CD1c-positive myeloid dendritic cell (primary cell): ENCODE results near the gene GUCA1A.
"Not testable (repeated sequence)": the region's sequence is repeated elsewhere in the genome, so short reads cannot be mapped to it uniquely, and the experiment has no call there.

Experiments
- DNase-seq: peaks from one replicate; pipeline ENCODE4 v3.0.0-alpha.2; 2016; ENCODE audit errors: extremely low spot score

Gene GUCA1A

DNA sequence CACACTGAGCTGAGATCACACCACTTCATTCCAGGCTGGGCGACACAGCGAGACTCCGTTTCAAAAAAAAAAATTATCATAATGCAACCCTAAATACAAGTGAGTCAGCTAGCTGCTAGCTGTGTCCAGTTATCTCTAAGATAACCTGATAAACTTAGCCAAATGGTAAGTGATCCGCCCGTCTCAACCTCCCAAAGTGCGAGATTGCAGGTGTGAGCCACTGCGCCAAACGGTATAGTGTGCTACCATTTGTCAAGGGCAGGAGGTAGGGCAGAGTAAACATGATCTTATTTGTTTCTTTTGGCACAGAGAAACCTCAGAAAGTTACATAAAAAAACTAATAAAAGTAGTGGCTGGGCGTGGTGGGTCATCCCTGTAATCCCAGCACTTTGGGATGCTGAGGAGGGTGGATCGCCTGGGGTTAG, 26.0 kb upstream of the GUCA1A start:
- DNase-seq: no peak

DNA sequence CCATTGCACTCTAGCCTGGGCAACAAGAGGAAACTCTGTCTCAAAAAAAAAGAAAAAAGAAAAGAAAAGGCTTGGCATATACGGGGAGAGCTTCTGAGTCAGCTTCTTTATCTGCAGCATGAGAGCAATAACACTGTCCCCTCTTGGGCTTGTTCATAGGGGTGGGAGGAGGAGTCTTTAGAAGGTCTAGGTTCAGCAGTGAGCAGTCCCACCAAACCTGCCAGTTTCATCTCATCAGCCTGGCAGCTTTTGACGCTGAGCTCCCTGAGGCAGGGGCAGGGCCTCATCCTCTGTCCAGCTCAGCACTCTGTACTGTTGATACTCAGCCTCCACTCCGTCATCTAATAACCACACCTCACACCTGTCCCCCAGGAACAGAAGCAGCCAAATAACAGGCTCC, 25.1 kb upstream of the GUCA1A start:
- no peak for DNase-seq

DNA sequence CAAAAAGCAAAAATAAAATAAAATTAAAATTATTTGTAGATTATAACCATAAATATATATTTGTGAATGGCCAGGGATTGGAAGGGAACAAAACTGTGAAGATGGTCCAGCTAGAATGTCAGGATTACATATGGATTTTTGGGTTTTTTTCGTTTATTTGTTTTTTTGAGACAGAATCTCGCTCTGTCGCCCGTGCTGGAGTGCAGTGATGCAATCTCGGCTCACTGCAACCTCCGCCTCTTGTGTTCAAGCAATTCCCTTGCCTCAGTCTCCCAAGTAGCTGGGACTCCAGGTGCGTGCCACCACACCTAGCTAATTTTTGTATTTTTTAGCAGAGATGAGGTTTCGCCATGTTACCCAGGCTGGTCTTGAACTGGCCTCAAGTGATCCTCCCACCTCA, 22.9 kb upstream of the GUCA1A start:
- DNase-seq: no peak

GRCh38 chr6:42152024-42152423, 21.1 kb upstream of the GUCA1A start:
- DNase-seq: no peak

DNA sequence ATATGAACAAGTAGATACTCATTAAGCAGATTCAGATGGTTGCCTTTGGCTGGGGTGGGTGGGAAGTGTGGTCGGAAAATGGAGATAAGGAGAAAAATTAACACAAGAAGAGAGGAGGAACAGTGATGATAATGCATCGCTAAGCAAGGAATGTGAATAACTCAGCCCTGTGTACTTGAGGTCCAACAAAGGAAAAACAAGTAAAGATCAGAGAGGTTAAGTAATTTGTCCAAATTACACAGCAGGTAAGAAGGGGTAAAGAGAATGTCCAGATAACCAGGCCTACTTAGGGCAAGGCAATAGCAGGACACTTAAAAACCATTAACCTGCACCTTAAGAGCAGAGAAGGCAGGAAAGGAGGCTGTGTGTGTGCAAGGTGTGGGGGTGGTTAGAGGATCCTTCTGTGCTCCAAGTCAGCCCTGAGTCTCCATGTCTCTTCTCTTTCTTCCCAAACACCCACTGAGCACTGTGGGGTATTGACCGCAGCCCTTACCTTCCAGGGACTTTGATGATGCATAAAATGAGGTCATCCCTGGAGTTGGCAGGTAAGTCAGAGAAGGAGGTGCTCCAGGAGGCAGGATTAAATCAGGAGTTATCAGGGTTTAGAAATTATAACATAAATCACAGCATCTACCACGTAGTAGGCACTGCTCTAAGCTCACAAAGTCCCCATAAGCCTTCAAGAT, 20.5 kb upstream of the GUCA1A start:
- not testable (repeated sequence) for DNase-seq

DNA sequence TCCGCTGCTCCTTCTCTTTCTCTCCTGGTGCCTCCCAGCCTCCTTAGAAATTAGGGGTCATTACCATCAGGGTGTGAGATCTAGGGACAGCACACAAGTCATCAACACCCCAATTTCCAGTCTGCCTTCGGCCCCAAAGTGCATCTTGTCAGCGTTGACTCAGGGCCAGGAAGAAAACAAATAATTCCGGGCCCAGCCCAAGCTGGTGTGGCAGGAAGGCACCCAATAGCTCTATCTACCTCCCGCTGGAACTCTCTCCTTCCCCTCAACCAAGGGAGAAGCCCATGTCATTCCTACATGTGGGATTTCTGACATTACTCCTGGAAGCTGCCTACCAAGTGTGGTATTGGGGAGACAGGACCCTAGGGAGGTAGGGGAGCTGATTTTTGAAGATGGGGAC, 19.2 kb upstream of the GUCA1A start:
- no peak for DNase-seq

- no peak for DNase-seq
Measured at GRCh38 chr6:42154461-42155209, 18.5 kb upstream of the GUCA1A start.

DNA sequence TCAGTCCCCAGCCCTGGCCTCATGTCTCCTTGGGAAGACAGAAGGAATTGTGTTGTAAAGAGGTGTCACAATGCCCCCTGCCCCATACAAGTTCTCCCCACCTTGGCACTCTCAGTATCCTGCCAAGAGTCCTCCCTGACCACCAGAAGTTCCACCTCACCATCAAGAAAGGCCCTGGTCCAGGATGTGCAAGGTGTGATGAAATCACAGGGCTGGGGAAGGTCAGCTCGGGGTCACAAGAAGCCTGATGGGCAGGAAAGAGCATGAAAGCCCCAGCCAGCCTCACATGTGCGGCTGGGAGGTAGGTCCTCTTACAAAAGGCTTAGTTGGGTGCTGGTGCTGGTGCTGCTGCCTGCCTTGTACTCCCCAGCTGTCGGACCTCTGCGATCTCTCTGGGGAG, 17.9 kb upstream of the GUCA1A start:
- no peak for DNase-seq

GRCh38 chr6:42156638-42157037, 16.5 kb upstream of the GUCA1A start:
- no peak for DNase-seq

DNA sequence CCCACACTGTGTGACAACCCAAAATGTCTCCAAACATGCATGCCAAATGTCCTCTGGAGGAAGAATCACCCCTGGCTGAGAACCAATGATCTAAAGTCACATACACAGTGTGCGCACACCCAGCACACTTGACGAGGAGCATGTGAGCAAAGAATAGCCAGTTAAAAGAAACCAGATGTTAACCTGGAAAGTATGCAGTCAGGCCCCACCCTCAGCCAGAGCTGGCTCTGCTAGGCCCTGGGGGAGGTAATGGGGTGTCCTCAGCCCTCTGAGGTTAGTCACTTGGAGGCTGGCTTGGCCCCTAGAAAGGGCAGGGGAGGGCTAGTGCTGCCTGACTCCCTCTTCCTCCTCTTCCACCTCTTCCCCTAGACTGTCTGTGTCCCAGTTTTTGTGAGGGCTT, 15.2 kb upstream of the GUCA1A start:
- no peak for DNase-seq

GRCh38 chr6:42158631-42159030, 14.5 kb upstream of the GUCA1A start:
- DNase-seq: no peak

- DNase-seq: no peak
Measured at GRCh38 chr6:42159431-42160024, 13.6 kb upstream of the GUCA1A start.

- DNase-seq: no peak
Measured at GRCh38 chr6:42162384-42162783, 10.8 kb upstream of the GUCA1A start.

DNA sequence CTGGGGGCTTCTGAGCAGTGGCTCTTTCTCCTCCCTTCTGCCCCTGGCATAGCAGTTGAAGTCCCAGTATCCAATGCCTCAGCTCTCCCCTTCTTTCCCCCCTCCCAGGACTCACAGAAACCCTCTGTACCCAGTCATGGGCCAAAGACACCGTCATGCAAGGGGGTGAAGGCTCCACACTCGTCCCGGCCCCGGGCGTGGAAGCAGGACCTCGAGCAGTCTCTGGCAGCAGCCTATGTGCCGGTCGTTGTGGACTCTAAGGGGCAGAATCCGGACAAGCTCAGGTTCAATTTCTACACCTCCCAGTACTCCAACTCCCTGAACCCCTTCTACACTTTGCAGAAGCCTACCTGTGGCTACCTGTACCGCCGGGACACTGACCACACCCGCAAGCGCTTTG, 10.4 kb upstream of the GUCA1A start:
- no peak for DNase-seq

DNA sequence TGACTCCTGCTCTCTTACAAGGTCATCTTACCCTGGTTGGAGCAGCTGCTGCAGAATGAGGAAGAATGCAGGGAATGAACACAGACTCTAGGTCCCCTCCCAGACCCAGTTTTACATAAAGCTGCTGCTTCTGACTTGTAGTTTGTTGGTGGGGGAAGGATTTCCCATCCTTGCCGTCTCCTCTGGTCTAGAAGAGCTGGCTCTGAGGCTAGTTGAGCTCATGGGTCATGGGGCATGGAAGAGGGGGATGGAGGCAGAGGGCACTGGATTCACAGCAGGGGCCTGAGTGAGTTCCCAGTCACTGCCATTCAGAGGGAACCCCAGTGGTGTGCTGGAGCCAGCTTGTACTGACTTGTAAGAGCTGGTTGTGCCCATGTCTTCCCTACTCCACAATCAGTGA, 9.2 kb upstream of the GUCA1A start:
- peak; percentile 24 for DNase-seq

- no peak for DNase-seq
Measured at GRCh38 chr6:42165016-42165415, 8.1 kb upstream of the GUCA1A start.

- DNase-seq: peak; percentile 85
Measured at GRCh38 chr6:42166444-42167141, 6.6 kb upstream of the GUCA1A start.

- DNase-seq: no peak
Measured at GRCh38 chr6:42168650-42169049, 4.5 kb upstream of the GUCA1A start.

DNA sequence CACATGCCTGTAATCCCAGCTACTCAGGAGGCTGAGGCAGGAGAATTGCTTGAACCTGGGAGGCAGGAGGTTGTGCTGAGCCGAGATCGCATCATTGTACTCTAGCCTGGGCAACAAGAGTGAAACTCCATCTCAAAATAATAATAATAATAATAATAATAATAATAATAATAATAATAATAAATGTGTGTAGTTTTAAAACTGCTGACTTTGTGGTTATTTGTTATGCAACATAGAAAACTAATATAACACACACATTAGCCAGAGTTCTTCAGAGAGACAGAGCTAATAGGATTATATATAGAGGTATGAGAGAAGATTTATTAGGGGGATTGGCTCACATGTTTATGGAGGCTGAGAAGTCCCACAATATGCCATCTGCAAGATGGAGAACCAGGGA, 3.4 kb upstream of the GUCA1A start:
- not testable (repeated sequence) for DNase-seq

DNA sequence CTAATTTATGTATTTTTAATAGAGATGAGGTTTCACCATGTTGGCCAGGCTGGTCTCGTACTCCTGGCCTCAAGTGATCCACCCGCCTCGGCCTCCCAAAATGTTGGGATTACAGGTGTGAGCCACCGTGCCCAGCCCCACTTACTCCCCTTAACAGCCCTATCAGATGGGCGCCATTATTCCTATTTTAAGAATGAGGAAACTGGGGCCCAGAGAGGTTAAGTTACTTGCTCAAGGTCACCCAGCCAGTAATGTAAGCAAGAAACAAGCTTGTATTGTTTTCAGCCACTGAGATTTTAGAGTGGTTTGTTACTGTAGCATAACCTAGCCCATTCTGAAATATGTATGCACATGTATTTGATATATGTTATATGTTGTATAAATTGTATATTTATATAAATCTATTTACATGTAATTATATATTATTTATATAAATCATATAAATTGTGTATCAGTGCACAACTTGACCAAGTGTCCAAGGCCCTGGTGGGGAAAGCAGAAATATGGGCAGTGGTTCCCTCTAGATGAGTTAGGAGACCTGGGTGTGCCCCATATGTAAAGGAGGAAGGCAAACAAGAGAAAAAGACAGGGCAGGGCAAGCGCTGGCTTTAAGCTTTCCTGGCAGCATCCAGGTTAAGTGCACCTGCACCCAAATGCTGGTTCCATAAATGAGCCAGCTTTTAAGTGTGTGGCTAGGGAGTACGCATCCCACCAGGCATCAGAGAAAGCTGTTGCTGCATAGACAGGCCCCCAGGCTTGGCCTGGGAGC, 1.2 kb upstream of the GUCA1A start:
- DNase-seq: no peak

DNA sequence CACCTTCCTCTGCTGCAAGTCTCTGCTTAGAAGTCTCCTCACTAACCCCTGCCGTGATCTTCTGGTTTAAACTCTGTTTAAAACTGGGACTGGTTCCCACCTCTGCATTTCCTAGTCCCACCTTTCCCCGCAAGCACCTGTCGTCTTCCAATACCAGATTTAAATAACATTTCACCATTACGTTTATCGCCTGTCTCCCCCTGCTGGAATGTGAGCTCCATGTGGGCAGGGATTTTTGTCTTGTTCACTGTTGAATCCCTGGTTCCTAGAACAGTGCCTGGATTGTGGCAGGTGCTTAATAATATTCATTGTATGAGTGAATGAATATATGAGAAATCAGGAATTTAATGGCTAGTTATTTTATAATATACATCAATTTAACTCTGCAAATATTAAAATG, 2.7 kb downstream of the GUCA1A start:
- no peak for DNase-seq

DNA sequence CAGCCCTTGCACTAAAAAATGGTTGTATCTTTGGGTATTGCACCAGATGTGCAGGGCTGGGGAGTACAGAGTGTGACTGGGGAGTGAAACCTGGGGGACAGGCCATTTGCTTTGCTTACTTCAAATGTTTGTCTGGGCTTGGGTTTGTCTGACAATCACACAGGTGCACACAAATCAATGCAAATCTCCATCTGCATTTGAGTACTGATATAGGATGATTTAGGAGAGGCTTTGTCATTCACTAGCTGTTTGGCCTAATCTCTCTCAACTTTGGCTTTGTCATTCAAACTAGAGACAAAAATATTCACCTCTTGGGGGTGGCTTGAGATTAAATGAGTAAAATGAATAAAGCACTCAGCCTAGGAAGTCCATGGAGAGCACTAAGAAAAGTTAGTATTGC, 3.8 kb downstream of the GUCA1A start:
- DNase-seq: no peak
